ENCODE results near the gene FILIP1.

- TF ChIP-seq CTCF (IDR thresholded peaks at IDR 0.05) (no peak), POLR2A (IDR thresholded peaks at IDR 0.05) (no peak)
Observed at GRCh38 chr6:75262716-75263400, 230.7 kb downstream of the FILIP1 start.

All from body of pancreas (tissue), 4 donors.